Tibial artery (tissue), 4 donors: ENCODE results near the gene SRD5A3.

Experiments used
- DNase-seq, 2 donors: peaks; one replicate each; pipeline ENCODE4 v3.0.0-alpha.2; 2019
- H3K27ac ChIP-seq, 2 donors: fragments of 200-600 bp; sonication (generic) in 1 of 2; 1 replicate in 1 of 2; 2 replicates in 1 of 2; pipeline ENCODE4 v1.5.1; 2018 to 2019; ENCODE audit warnings: mild to moderate bottlenecking in 1 of 2
- H3K27me3 ChIP-seq, 2 donors: fragments of 200-600 bp; sonication (generic) in 1 of 2; one replicate each; pipeline versions ENCODE4 v1.5.1 to v1.6.0; 2016 to 2019
- H3K36me3 ChIP-seq, 3 donors: fragments of 200-600 bp; sonication (generic) in 2 of 3; one replicate each; pipeline ENCODE4 v1.5.1; 2016 to 2019; ENCODE audit warnings: mild to moderate bottlenecking in 2 of 3
- H3K4me1 ChIP-seq, 4 donors: fragments of 200-600 bp; sonication (generic) in 2 of 4; 1 replicate in 3 of 4; 2 replicates in 1 of 4; pipeline ENCODE4 v1.5.1; 2016 to 2019
- H3K4me3 ChIP-seq, 2 donors: fragments of 200-600 bp; sonication (generic) in 1 of 2; 1 replicate in 1 of 2; 2 replicates in 1 of 2; pipeline ENCODE4 v1.5.1; 2018 to 2019; ENCODE audit warnings: mild to moderate bottlenecking in 2 of 2
- H3K9me3 ChIP-seq, 3 donors: fragments of 200-600 bp; sonication (generic) in 1 of 3; one replicate each; pipeline ENCODE4 v1.5.1; 2016 to 2019
- intact Hi-C: fragments of 100-400 bp; cut with DNase I; formaldehyde crosslinking; loops from one replicate; pipeline ENCODE4 v1.15.0; 2023; ENCODE audit warnings: low total_unique reads
- TF ChIP-seq, protein P1 (sequence below), 2 experiments: fragments of 200-600 bp in 1 of 2; fragments of 450-650 bp in 1 of 2; IDR thresholded peaks; one replicate each; pipeline ENCODE4 v1.5.1; 2017 to 2019; ENCODE audit warnings: antibody characterized with exemption in 2 of 2, mild to moderate bottlenecking in 1 of 2, moderate library complexity in 1 of 2

SRD5A3 gene

DNA sequence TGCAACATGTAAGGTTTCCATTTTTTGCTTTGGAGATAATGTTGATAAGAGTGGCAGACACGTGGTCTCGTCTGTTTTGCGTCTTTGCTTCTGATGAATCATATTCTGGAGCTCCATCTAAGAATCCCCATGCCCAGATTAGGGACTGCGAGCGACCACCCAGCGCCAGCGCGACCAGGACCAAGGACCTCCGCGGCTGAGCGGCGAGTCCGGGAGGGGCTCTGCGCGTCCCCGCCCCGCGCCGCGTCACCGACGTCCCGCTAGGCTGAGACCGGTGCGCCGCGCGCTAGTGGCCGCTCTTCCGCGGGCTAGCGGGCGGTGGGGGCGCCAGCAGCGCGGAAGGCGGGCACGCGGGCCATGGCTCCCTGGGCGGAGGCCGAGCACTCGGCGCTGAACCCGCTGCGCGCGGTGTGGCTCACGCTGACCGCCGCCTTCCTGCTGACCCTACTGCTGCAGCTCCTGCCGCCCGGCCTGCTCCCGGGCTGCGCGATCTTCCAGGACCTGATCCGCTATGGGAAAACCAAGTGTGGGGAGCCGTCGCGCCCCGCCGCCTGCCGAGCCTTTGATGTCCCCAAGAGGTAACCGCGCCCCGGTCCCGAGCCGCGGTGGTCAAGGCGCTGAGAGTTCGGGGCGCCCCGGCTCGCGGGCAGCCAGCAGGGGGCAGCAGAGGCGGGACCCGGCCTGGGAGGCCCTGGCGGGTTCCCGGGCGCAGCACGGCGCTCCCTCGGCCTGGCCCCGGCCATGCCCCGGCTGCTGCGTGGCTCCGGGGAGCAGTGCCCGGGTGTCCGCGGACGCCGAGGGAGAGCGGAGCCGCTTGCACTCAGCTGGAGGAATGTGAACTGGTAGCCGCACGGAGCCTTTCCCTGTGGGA, at the start of gene SRD5A3:
Gene SRD5A3 (plus strand): TSS at position 263 of the 871 bp plus-strand sequence. CDS start 95 bp downstream, at position 358.
- Histone ChIP-seq H3K9me3 (no peaks in the 10 kb centered on the region), H3K27ac (peak within 1 kb of the TSS; percentile 90 to 95), H3K36me3 (no peaks in the 10 kb centered on the region), H3K4me3 (peak within 1 kb of the TSS; percentile 71 to 79), H3K27me3 (no peaks in the 10 kb centered on the region), H3K4me1 (peaks cover 0 to 14% (median 13%) of the 10 kb centered on the region in 4 donors)
- peak; percentile 69 to 89 for DNase-seq
- TF ChIP-seq, protein P1, sequence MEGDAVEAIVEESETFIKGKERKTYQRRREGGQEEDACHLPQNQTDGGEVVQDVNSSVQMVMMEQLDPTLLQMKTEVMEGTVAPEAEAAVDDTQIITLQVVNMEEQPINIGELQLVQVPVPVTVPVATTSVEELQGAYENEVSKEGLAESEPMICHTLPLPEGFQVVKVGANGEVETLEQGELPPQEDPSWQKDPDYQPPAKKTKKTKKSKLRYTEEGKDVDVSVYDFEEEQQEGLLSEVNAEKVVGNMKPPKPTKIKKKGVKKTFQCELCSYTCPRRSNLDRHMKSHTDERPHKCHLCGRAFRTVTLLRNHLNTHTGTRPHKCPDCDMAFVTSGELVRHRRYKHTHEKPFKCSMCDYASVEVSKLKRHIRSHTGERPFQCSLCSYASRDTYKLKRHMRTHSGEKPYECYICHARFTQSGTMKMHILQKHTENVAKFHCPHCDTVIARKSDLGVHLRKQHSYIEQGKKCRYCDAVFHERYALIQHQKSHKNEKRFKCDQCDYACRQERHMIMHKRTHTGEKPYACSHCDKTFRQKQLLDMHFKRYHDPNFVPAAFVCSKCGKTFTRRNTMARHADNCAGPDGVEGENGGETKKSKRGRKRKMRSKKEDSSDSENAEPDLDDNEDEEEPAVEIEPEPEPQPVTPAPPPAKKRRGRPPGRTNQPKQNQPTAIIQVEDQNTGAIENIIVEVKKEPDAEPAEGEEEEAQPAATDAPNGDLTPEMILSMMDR (IDR thresholded peaks at IDR 0.05) = peak; percentile 92 to 93
- intact Hi-C loops = loop anchor here (5.0 to 10.0 kb wide), 3 partner anchors 51 to 509 kb away; partner anchors contain the start of genes CLOCK, EXOC1 and TMEM165

DNA sequence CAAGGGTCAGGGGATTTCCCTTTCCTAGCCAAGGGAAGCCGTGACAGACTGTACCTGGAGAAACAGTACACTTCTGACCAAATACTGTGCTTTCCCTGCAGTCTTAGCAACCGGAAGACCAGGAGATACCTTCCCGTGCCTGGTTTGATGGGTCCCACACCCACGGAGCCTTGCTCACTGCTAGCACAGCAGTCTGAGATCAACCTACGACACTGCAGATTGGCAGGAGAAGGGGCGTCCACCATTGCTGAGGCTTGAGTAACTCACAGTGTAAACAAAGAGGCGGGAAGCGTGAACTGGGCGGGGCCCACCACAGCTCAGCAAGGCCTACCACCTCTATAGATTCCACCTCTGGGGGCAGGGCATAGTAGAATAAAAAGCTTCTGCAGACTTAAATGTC, 48.7 kb upstream of the SRD5A3 start:
- no peak overlapping the region for H3K4me3 ChIP-seq
- H3K9me3 ChIP-seq = no peaks in the 10 kb centered on the region
- no peaks in the 10 kb centered on the region for H3K27me3 ChIP-seq
- TF ChIP-seq, protein P1 (IDR thresholded peaks at IDR 0.05) = no peak
- no peak overlapping the region for H3K27ac ChIP-seq
- H3K36me3 ChIP-seq = no peaks in the 10 kb centered on the region
- no peaks in the 10 kb centered on the region for H3K4me1 ChIP-seq
- intact Hi-C loops = no loop called here
- DNase-seq = no peak

DNA sequence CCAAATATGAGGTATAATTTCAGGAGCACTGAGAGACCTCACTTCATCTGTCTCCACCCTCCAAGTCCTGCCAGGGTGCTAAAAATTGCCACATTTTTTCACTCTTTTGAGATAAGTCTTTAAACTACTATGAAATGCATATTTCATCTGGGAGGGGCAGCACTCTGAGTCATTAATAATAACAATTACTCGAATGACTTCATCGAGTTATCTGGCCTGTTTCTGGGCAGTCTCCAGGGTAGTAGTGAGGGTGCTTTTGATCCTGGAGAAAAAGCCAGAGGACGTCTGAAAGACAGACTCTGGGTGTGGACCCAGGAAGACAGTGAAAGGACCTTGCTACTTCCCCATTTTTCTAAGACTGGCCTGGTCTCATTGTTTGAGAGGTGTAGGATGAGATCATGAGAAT, 42.3 kb upstream of the SRD5A3 start:
- intact Hi-C loops = no loop called here
- no peaks in the 10 kb centered on the region for H3K36me3 ChIP-seq
- no peak overlapping the region for H3K4me3 ChIP-seq
- no peaks in the 10 kb centered on the region for H3K9me3 ChIP-seq
- H3K4me1 ChIP-seq = peaks cover 0 to 8% (median 6%) of the 10 kb centered on the region in 4 donors
- no peaks in the 10 kb centered on the region for H3K27me3 ChIP-seq
- TF ChIP-seq, protein P1 (IDR thresholded peaks at IDR 0.05) = no peak
- DNase-seq = no peak
- H3K27ac ChIP-seq = no peak overlapping the region

DNA sequence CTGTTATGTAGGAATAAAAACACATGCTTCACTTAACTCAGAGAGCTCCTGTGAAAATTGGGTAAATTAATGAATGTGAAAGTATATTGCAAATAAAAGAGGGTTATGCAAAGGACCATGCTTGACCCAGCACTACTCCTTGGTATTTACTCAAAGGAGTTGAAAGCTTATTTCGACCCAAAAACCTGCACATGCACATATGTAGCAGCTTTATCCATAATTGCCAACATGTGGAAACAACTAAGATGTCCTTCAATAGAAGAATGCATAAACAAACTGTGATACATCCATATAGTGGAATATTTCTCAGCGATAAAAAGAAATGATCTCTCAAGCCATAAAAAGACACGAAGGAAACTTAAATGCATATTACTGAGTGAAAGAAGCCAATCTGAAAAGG, 41.7 kb upstream of the SRD5A3 start:
- intact Hi-C loops = no loop called here
- TF ChIP-seq, protein P1 (IDR thresholded peaks at IDR 0.05) = no peak

DNA sequence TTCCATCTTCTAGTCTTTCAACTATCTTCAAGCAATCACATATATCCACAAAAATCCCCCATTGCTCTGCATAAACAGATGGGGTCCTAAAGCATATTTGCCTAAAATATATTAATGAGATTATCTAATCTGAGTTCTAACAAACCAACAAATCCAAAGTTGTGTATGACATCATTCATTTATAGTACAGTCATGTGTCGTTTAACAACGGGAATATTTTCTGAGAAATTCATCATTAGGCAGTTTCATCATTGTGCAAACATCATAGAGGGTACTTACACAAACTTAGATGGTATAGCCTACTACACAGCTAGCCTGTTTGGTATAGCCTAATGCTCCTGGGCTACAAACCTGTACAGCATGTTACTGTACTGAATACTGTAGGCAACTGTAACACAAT, 38.0 kb upstream of the SRD5A3 start:
- TF ChIP-seq, protein P1 (IDR thresholded peaks at IDR 0.05) = no peak
- H3K4me1 ChIP-seq = peaks cover 0 to 8% (median 6%) of the 10 kb centered on the region in 4 donors
- H3K27me3 ChIP-seq = no peaks in the 10 kb centered on the region
- H3K27ac ChIP-seq = no peak overlapping the region
- no peak for DNase-seq
- intact Hi-C loops = no loop called here
- no peaks in the 10 kb centered on the region for H3K36me3 ChIP-seq
- no peaks in the 10 kb centered on the region for H3K9me3 ChIP-seq
- no peak overlapping the region for H3K4me3 ChIP-seq

More for the DNA sequence above, 41.7 kb upstream of the SRD5A3 start:
- H3K27me3 ChIP-seq = no peaks in the 10 kb centered on the region
- DNase-seq = no peak
- H3K36me3 ChIP-seq = no peaks in the 10 kb centered on the region
- H3K9me3 ChIP-seq = no peaks in the 10 kb centered on the region
- no peak overlapping the region for H3K27ac ChIP-seq
- no peak overlapping the region for H3K4me3 ChIP-seq
- peaks cover 0 to 8% (median 6%) of the 10 kb centered on the region in 4 donors for H3K4me1 ChIP-seq
